ENCODE measurements around the gene PPP1R26. TPM values are rescaled to one million over a fixed set of nuclear protein-coding genes. Genes with fewer than 3 reads are reported as not detected.
"Not testable (repeated sequence)": the region's sequence is repeated elsewhere in the genome, so short reads cannot be mapped to it uniquely, and the experiment has no call there.

The PPP1R26 gene
- total and polyA plus RNA-seq, 2 of the 8 experiments (the other 6 are each of a cell fraction or from before 2014, with no cell fraction given) = 9.8 to 32.7 TPM

- TF ChIP-seq RAD21 (IDR thresholded peaks at IDR 0.05 in 1 of 2, conservative IDR thresholded peaks at IDR 0.05 in 1 of 2; ENCODE audit: low read depth in 2 of 2, low read length in 2 of 2) = no peak
Observed at GRCh38 chr9:135440620-135441019, 39.0 kb upstream of the PPP1R26 start (continued).

GRCh38 chr9:135441105-135442071, 38.2 kb upstream of the PPP1R26 start:
- H2BK5ac ChIP-seq (ENCODE audit: low read depth, low read length); FAIRE-seq; H3K27ac ChIP-seq (ENCODE audit: low read depth, low read length); H3K9ac ChIP-seq (replicated peaks in 1 of 4; ENCODE audit: extremely low read depth in 1 of 4, low read depth in 3 of 4, low read length in 3 of 4); H3K79me2 ChIP-seq (ENCODE audit: control insufficient read depth in 1 of 2, insufficient read depth in 2 of 2, low read length in 2 of 2); H2BK15ac ChIP-seq (ENCODE audit: low read length); POLR2A ChIA-PET (ENCODE audit: partially characterized antibody); H3K23ac ChIP-seq (ENCODE audit: insufficient read length); H4K91ac ChIP-seq (replicated peaks; ENCODE audit: insufficient read length, low read length); H4K5ac ChIP-seq (ENCODE audit: insufficient read length, low read depth, low read length); H3K79me1 ChIP-seq (ENCODE audit: low read depth, low read length); H2AK5ac ChIP-seq (ENCODE audit: low read depth, low read length); H3K23me2 ChIP-seq (ENCODE audit: low read depth, low read length); DNase-seq (ENCODE audit: low read depth in 1 of 2, low spot score in 2 of 2); H3K4me1 ChIP-seq (replicated peaks in 1 of 4; ENCODE audit: control insufficient read depth in 3 of 4, insufficient read depth in 4 of 4, low read length in 3 of 4); H3K56ac ChIP-seq (replicated peaks; ENCODE audit: insufficient read length, low read depth, low read length); H2AFZ ChIP-seq (ENCODE audit: low read length); H3K9me3 ChIP-seq (ENCODE audit: insufficient read depth in 2 of 2, low read depth in 1 of 2, low read length in 1 of 2); H2BK12ac ChIP-seq (ENCODE audit: low read depth, low read length); H3K14ac ChIP-seq (ENCODE audit: insufficient read length); H3K18ac ChIP-seq (ENCODE audit: extremely low read depth, low read length); H3K4me2 ChIP-seq (ENCODE audit: insufficient read depth in 1 of 2, low read depth in 2 of 2, low read length in 2 of 2); H3K27me3 ChIP-seq (replicated peaks in 1 of 4; ENCODE audit: control insufficient read depth in 3 of 4, extremely low read depth in 1 of 4, insufficient read depth in 3 of 4, low read length in 3 of 4); H3K36me3 ChIP-seq (ENCODE audit: control insufficient read depth in 2 of 4, insufficient read depth in 4 of 4, low read length in 3 of 4); H4K8ac ChIP-seq (ENCODE audit: extremely low read depth, insufficient read depth, low read length); H3K4me3 ChIP-seq (ENCODE audit: extremely low read depth in 1 of 4, insufficient read depth in 2 of 4, low read depth in 3 of 4, low read length in 4 of 4); H4K20me1 ChIP-seq (replicated peaks in 1 of 2; ENCODE audit: control insufficient read depth in 1 of 2, insufficient read depth in 2 of 2, low read length in 2 of 2); H2BK120ac ChIP-seq (replicated peaks; ENCODE audit: low read depth, low read length); H2BK20ac ChIP-seq (ENCODE audit: low read length); H3K4ac ChIP-seq (replicated peaks; ENCODE audit: insufficient read length, low read depth, low read length): not testable (repeated sequence)
- WGBS, 2 experiments (ENCODE audit: extremely low coverage in 1 of 2, insufficient coverage in 1 of 2, insufficient read length in 1 of 2, insufficient replicate concordance in 2 of 2, low coverage in 1 of 2, low lambda C conversion rate in 2 of 2, missing lambda C conversion rate in 1 of 2) = 89% methylated on average over 22 of the region's 23 CpGs; no CpG with 5 or more reads in 1 of the 2 experiments
- CTCF ChIA-PET (ENCODE audit: partially characterized antibody) = interaction anchor here (0.6 to 5.3 kb wide), 12 partner anchors 7 to 380 kb away, joined by 3 to 47 read pairs (median 6); partner anchors contain the start of gene OLFM1
